OCI-LY1 (cell line): ENCODE measurements around the gene YAP1.

Experiments
- CTCF ChIP-seq: fragments of 200-600 bp; sonication (generic), shearing (Covaris generic); IDR thresholded peaks from 2 replicates; pipeline ENCODE4 v1.5.1; 2017; ENCODE audit warnings: mild to moderate bottlenecking, antibody characterized with exemption, low read length, moderate library complexity, mixed read lengths
- EZH2 ChIP-seq: fragments of 200-600 bp; sonication (generic), shearing (Covaris generic); IDR thresholded peaks from 2 replicates; pipeline ENCODE4 v1.8.0; 2017; ENCODE audit warnings: borderline replicate concordance, mixed run types, mild to moderate bottlenecking, antibody characterized with exemption, low read length, moderate library complexity, mixed read lengths

- TF ChIP-seq CTCF (no peak), EZH2 (no peak)
Measured at GRCh38 chr11:102155676-102156075, 45.4 kb downstream of the YAP1 start.
